Activated T-cell treated with anti-CD3 and anti-CD28 coated beads, Interleukin-2, amount 50 U/mL, for 24 hours (primary cell): ENCODE data around the gene IFRD1.
A peak's percentile ranks its signal among the peaks of the same experiment; 100 is the strongest.

Experiments
- DNase-seq: peaks from one replicate; pipeline ENCODE4 v3.0.0-alpha.2; 2020
- H3K27ac Mint-ChIP-seq: 2 replicates; pipeline ENCODE4 v1.8.0; 2020; ENCODE audit warnings: mild to moderate bottlenecking, mixed read lengths
- H3K27me3 Mint-ChIP-seq: 2 replicates; pipeline ENCODE4 v1.8.0; 2020; ENCODE audit warnings: mixed read lengths
- H3K36me3 Mint-ChIP-seq: 2 replicates; pipeline ENCODE4 v1.8.0; 2020; ENCODE audit warnings: low read depth, mixed read lengths
- H3K4me1 Mint-ChIP-seq: 2 replicates; pipeline ENCODE4 v1.8.0; 2020; ENCODE audit warnings: low read depth, mixed read lengths
- H3K4me3 Mint-ChIP-seq: 2 replicates; pipeline ENCODE4 v1.8.0; 2020; ENCODE audit warnings: mild to moderate bottlenecking, moderate library complexity, mixed read lengths
- H3K9me3 Mint-ChIP-seq: 2 replicates; pipeline ENCODE4 v1.8.0; 2020; ENCODE audit warnings: mixed read lengths

The IFRD1 gene

GRCh38 chr7:112449902-112450806 lies at the start of gene IFRD1:
Gene IFRD1, plus strand, starts transcription at chr7:112450460. Its CDS starts 229 bp downstream, at chr7:112450689.
- Mint-ChIP-seq H3K4me1 (peaks cover 51% of the 10 kb centered on the region), H3K27me3 (no peaks in the 10 kb centered on the region), H3K9me3 (no peaks in the 10 kb centered on the region), H3K36me3 (peaks cover 41% of the 10 kb centered on the region), H3K4me3 (peak within 1 kb of the TSS; percentile 94), H3K27ac (peak within 1 kb of the TSS; percentile 99)
- peak; percentile 99 for DNase-seq

GRCh38 chr7:112404321-112404720 lies 45.9 kb upstream of the IFRD1 start:
- Mint-ChIP-seq H3K27ac (no peak overlapping the region), H3K9me3 (no peaks in the 10 kb centered on the region), H3K4me1 (no peaks in the 10 kb centered on the region), H3K36me3 (no peaks in the 10 kb centered on the region), H3K27me3 (peaks cover 3% of the 10 kb centered on the region), H3K4me3 (no peak overlapping the region)
- DNase-seq = no peak

- H3K36me3 Mint-ChIP-seq = no peaks in the 10 kb centered on the region
- no peak overlapping the region for H3K4me3 Mint-ChIP-seq
- no peak overlapping the region for H3K27ac Mint-ChIP-seq
- DNase-seq = no peak
- H3K9me3 Mint-ChIP-seq = no peaks in the 10 kb centered on the region
- H3K27me3 Mint-ChIP-seq = peaks cover 7% of the 10 kb centered on the region
- no peaks in the 10 kb centered on the region for H3K4me1 Mint-ChIP-seq
These were observed 45.0 kb upstream of the IFRD1 start for GRCh38 chr7:112405286-112405685.

- Mint-ChIP-seq H3K27ac (no peak overlapping the region), H3K27me3 (peaks cover 12% of the 10 kb centered on the region), H3K4me1 (no peaks in the 10 kb centered on the region), H3K36me3 (no peaks in the 10 kb centered on the region), H3K9me3 (no peaks in the 10 kb centered on the region), H3K4me3 (no peak overlapping the region)
- DNase-seq = no peak
These were observed 43.0 kb upstream of the IFRD1 start for GRCh38 chr7:112407261-112407660.

- DNase-seq = no peak
- Mint-ChIP-seq H3K27ac (no peak overlapping the region), H3K9me3 (no peaks in the 10 kb centered on the region), H3K36me3 (no peaks in the 10 kb centered on the region), H3K4me3 (no peak overlapping the region), H3K4me1 (no peaks in the 10 kb centered on the region), H3K27me3 (peaks cover 14% of the 10 kb centered on the region)
These were observed 40.2 kb upstream of the IFRD1 start for GRCh38 chr7:112410092-112410491.

GRCh38 chr7:112411186-112411795 lies 39.0 kb upstream of the IFRD1 start:
- Mint-ChIP-seq H3K27me3 (peaks cover 14% of the 10 kb centered on the region), H3K4me3 (no peak overlapping the region), H3K9me3 (no peaks in the 10 kb centered on the region), H3K27ac (no peak overlapping the region), H3K4me1 (no peaks in the 10 kb centered on the region), H3K36me3 (no peaks in the 10 kb centered on the region)
- no peak for DNase-seq

GRCh38 chr7:112414855-112415490 lies 35.3 kb upstream of the IFRD1 start:
- Mint-ChIP-seq H3K4me1 (no peaks in the 10 kb centered on the region), H3K9me3 (peaks cover 3% of the 10 kb centered on the region), H3K27ac (no peak overlapping the region), H3K27me3 (peaks cover 8% of the 10 kb centered on the region), H3K4me3 (no peak overlapping the region), H3K36me3 (no peaks in the 10 kb centered on the region)
- DNase-seq = no peak

- Mint-ChIP-seq H3K9me3 (peaks cover 3% of the 10 kb centered on the region), H3K4me1 (no peaks in the 10 kb centered on the region), H3K36me3 (no peaks in the 10 kb centered on the region), H3K27me3 (peaks cover 8% of the 10 kb centered on the region), H3K27ac (no peak overlapping the region), H3K4me3 (no peak overlapping the region)
- no peak for DNase-seq
These were observed 34.1 kb upstream of the IFRD1 start for GRCh38 chr7:112416127-112416526.

- Mint-ChIP-seq H3K4me3 (no peak overlapping the region), H3K4me1 (peaks cover 25% of the 10 kb centered on the region), H3K27ac (no peak overlapping the region), H3K36me3 (no peaks in the 10 kb centered on the region), H3K27me3 (no peaks in the 10 kb centered on the region), H3K9me3 (peaks cover 3% of the 10 kb centered on the region)
- no peak for DNase-seq
These were observed 30.6 kb upstream of the IFRD1 start for GRCh38 chr7:112419543-112420130.

- no peak overlapping the region for H3K4me3 Mint-ChIP-seq
- DNase-seq = no peak
- H3K27ac Mint-ChIP-seq = no peak overlapping the region
- peaks cover 3% of the 10 kb centered on the region for H3K9me3 Mint-ChIP-seq
- H3K4me1 Mint-ChIP-seq = peaks cover 25% of the 10 kb centered on the region
- no peaks in the 10 kb centered on the region for H3K27me3 Mint-ChIP-seq
- no peaks in the 10 kb centered on the region for H3K36me3 Mint-ChIP-seq
These were observed 29.9 kb upstream of the IFRD1 start for GRCh38 chr7:112420236-112420861.

- H3K27me3 Mint-ChIP-seq = no peaks in the 10 kb centered on the region
- peaks cover 25% of the 10 kb centered on the region for H3K4me1 Mint-ChIP-seq
- H3K4me3 Mint-ChIP-seq = no peak overlapping the region
- H3K9me3 Mint-ChIP-seq = peaks cover 3% of the 10 kb centered on the region
- peak overlapping the region; percentile 80 for H3K27ac Mint-ChIP-seq
- no peaks in the 10 kb centered on the region for H3K36me3 Mint-ChIP-seq
- no peak for DNase-seq
These were observed 28.4 kb upstream of the IFRD1 start for GRCh38 chr7:112421666-112422486.

GRCh38 chr7:112422842-112423496 lies 27.3 kb upstream of the IFRD1 start:
- Mint-ChIP-seq H3K4me3 (no peak overlapping the region), H3K36me3 (no peaks in the 10 kb centered on the region), H3K27me3 (no peaks in the 10 kb centered on the region), H3K4me1 (peaks cover 25% of the 10 kb centered on the region), H3K9me3 (no peaks in the 10 kb centered on the region), H3K27ac (peak overlapping the region; percentile 80)
- DNase-seq = peak; percentile 40

GRCh38 chr7:112423987-112424386 lies 26.3 kb upstream of the IFRD1 start:
- Mint-ChIP-seq H3K27me3 (no peaks in the 10 kb centered on the region), H3K27ac (no peak overlapping the region), H3K9me3 (no peaks in the 10 kb centered on the region), H3K36me3 (no peaks in the 10 kb centered on the region), H3K4me3 (no peak overlapping the region), H3K4me1 (peaks cover 25% of the 10 kb centered on the region)
- no peak for DNase-seq
